ENCODE results near the gene PTMA. TPM values are rescaled to one million over a fixed set of nuclear protein-coding genes. Genes with fewer than 3 reads are reported as not detected.

The PTMA gene
- total RNA-seq, 2 experiments from 2014 or later: 2,780 to 3,053 TPM

GRCh38 chr2:231672617-231673347, 35.5 kb upstream of the PTMA start:
- TF ChIP-seq CTCF (conservative IDR thresholded peaks at IDR 0.05; ENCODE audit: low read length) (peak; percentile 74), EZH2phosphoT487 (IDR thresholded peaks at IDR 0.05; ENCODE audit: borderline replicate concordance, low read depth, low read length) (no peak)

GRCh38 chr2:231673348-231673770, 35.0 kb upstream of the PTMA start:
- Histone ChIP-seq H3K36me3 (ENCODE audit: insufficient read depth, low read length) (no peaks in the 10 kb centered on the region), H4K20me1 (ENCODE audit: insufficient read depth, low read length) (no peaks in the 10 kb centered on the region), H3K4me2 (ENCODE audit: low read length) (peak overlapping the region; percentile 97), H3K4me1 (ENCODE audit: insufficient read depth, low read length, poor library complexity, severe bottlenecking) (peaks cover 89% of the 10 kb centered on the region), H3K27ac (ENCODE audit: low read depth, low read length, poor library complexity, severe bottlenecking) (peak overlapping the region; percentile 99), H2AFZ (ENCODE audit: low read length) (no peak overlapping the region), H3K9me3 (ENCODE audit: low read length) (no peaks in the 10 kb centered on the region), H3K4me3 (ENCODE audit: low read depth, low read length, poor library complexity, severe bottlenecking) (peak overlapping the region; percentile 78), H3K79me2 (ENCODE audit: insufficient read depth, low read depth, low read length) (no peaks in the 10 kb centered on the region), H3K9me2 (ENCODE audit: insufficient read depth, low read length) (no peaks in the 10 kb centered on the region)
- TF ChIP-seq CTCF (conservative IDR thresholded peaks at IDR 0.05; ENCODE audit: low read length): no peak
- TF ChIP-seq EZH2phosphoT487 (IDR thresholded peaks at IDR 0.05; ENCODE audit: borderline replicate concordance, low read depth, low read length): no peak
- no TSS peak for BruUV-seq (replicated peaks)
- ChIA-PET POLR2A (interaction anchor here (0.6 to 7.4 kb wide), 15 partner anchors 7 to 202 kb away, joined by 3 to 201 read pairs (median 11); partner anchors contain the start of gene PTMA), CTCF (ENCODE audit: unreplicated experiment) (interaction anchor here (1.1 to 6.4 kb wide), 4 partner anchors 11 to 62 kb away, joined by 3 to 136 read pairs (median 4); no protein-coding TSS in a partner anchor)
- intact Hi-C loops (cut with micrococcal nuclease; ENCODE audit: unreplicated experiment): loop anchor here (5.0 to 10.0 kb wide), 3 partner anchors 161 to 279 kb away; partner anchors contain the start of genes B3GNT7 and NCL
- peak; percentile 54 for DNase-seq (ENCODE audit: low spot score)

More at GRCh38 chr2:231672617-231673347, 35.5 kb upstream of the PTMA start:
- DNase-seq (ENCODE audit: low spot score): peak; percentile 99
- Histone ChIP-seq H3K27ac (ENCODE audit: low read depth, low read length, poor library complexity, severe bottlenecking) (peak overlapping the region; percentile 99), H3K79me2 (ENCODE audit: insufficient read depth, low read depth, low read length) (no peaks in the 10 kb centered on the region), H3K4me2 (ENCODE audit: low read length) (peak overlapping the region; percentile 97), H4K20me1 (ENCODE audit: insufficient read depth, low read length) (no peaks in the 10 kb centered on the region), H3K4me3 (ENCODE audit: low read depth, low read length, poor library complexity, severe bottlenecking) (peak overlapping the region; percentile 78), H3K4me1 (ENCODE audit: insufficient read depth, low read length, poor library complexity, severe bottlenecking) (peaks cover 92% of the 10 kb centered on the region), H2AFZ (ENCODE audit: low read length) (no peak overlapping the region), H3K9me3 (ENCODE audit: low read length) (no peaks in the 10 kb centered on the region), H3K9me2 (ENCODE audit: insufficient read depth, low read length) (no peaks in the 10 kb centered on the region), H3K36me3 (ENCODE audit: insufficient read depth, low read length) (no peaks in the 10 kb centered on the region)
- no TSS peak for BruUV-seq (replicated peaks)
- POLR2A ChIA-PET: interaction anchor here (0.6 to 7.4 kb wide), 30 partner anchors 6 to 1403 kb away, joined by 3 to 201 read pairs (median 7); partner anchors contain the start of gene PTMA
- CTCF ChIA-PET (ENCODE audit: unreplicated experiment): interaction anchor here (0.5 to 6.4 kb wide), 13 partner anchors 10 to 1649 kb away, joined by 3 to 136 read pairs (median 4); no protein-coding TSS in a partner anchor
- intact Hi-C loops (cut with micrococcal nuclease; ENCODE audit: unreplicated experiment): loop anchor here (5.0 to 10.0 kb wide), 3 partner anchors 160 to 278 kb away; partner anchors contain the start of genes B3GNT7 and NCL
